ENCODE results near the gene NKD2. TPM values are rescaled to one million over a fixed set of nuclear protein-coding genes. Genes with fewer than 3 reads are reported as not detected.

The NKD2 gene
- total and polyA plus RNA-seq, 8 donors = 1.8 to 13.6 (median 7.9) TPM; not detected in 2

DNA sequence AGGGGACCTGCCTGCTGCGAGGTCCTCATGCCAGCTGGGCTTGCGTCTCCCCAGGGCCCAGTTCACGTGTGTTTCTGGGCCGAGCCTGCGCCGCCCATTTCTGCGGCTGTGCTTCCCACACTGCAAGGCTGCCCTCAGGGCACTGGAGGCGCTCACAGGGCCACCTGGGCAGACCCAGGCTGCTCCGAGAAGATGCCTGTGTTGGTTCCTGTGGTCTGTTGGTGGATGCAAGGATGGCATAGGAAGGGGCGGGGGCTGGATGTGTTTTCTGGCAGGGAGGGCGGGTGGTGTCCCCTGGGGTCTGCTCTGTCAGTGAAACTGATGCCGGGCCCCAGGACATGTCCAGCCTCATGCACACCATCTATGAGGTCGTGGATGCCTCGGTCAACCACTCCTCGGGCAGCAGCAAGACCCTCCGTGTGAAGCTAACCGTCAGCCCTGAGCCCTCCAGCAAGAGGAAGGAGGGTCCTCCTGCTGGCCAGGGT lies 25.9 kb downstream of the NKD2 start:
- DNase-seq = no peak
- H3K9me3 ChIP-seq = no peaks in the 10 kb centered on the region
- intact Hi-C loops (cut with DNase I; ENCODE audit: low total_unique reads) = no loop called here
- H3K36me3 ChIP-seq = no peaks in the 10 kb centered on the region
- no peak overlapping the region for H3K27ac ChIP-seq
- peaks cover 0 to 36% (median 0%) of the 10 kb centered on the region in 3 donors for H3K27me3 ChIP-seq
- no peak overlapping the region for H3K4me3 ChIP-seq
- TF ChIP-seq EP300 (IDR thresholded peaks at IDR 0.05) (no peak), POLR2AphosphoS5 (IDR thresholded peaks at IDR 0.05) (no peak), POLR2A (IDR thresholded peaks at IDR 0.05) (no peak)
- TF ChIP-seq, protein P1, sequence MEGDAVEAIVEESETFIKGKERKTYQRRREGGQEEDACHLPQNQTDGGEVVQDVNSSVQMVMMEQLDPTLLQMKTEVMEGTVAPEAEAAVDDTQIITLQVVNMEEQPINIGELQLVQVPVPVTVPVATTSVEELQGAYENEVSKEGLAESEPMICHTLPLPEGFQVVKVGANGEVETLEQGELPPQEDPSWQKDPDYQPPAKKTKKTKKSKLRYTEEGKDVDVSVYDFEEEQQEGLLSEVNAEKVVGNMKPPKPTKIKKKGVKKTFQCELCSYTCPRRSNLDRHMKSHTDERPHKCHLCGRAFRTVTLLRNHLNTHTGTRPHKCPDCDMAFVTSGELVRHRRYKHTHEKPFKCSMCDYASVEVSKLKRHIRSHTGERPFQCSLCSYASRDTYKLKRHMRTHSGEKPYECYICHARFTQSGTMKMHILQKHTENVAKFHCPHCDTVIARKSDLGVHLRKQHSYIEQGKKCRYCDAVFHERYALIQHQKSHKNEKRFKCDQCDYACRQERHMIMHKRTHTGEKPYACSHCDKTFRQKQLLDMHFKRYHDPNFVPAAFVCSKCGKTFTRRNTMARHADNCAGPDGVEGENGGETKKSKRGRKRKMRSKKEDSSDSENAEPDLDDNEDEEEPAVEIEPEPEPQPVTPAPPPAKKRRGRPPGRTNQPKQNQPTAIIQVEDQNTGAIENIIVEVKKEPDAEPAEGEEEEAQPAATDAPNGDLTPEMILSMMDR (IDR thresholded peaks at IDR 0.05) = no peak
- no peaks in the 10 kb centered on the region for H3K4me1 ChIP-seq
- WGBS, 5 donors = 89 to 97% (median 93%) methylated on average over 12 to 17 of the region's 17 CpGs

DNA sequence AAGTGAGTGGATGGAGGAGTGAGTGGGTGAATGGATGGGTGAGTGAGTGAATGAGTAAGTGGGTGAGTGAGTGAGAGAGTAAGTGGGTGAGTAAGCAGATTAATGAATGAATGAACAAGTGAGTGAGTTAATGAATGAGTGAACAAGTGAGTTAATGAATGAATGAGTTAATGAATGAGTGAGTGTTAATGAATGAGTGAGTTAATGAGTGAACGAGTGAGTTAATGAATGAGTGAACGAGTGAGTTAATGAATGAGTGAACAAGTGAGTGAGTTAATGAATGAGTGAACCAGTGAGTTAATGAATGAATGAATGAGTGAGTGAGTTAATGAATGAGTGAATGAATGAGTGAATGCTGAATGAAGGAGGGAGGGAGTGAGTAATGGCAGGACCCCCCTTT lies 26.4 kb downstream of the NKD2 start:
- 82 to 98% (median 90%) methylated on average over 2 of the region's 2 CpGs for WGBS, 5 donors
- DNase-seq = no peak
- H3K4me1 ChIP-seq = no peaks in the 10 kb centered on the region
- no peaks in the 10 kb centered on the region for H3K9me3 ChIP-seq
- intact Hi-C loops (cut with DNase I; ENCODE audit: low total_unique reads) = no loop called here
- TF ChIP-seq, protein P1 (IDR thresholded peaks at IDR 0.05) = no peak
- TF ChIP-seq EP300 (IDR thresholded peaks at IDR 0.05) = no peak
- no peak for TF ChIP-seq POLR2AphosphoS5 (IDR thresholded peaks at IDR 0.05)
- no peak for TF ChIP-seq POLR2A (IDR thresholded peaks at IDR 0.05)
- no peak overlapping the region for H3K4me3 ChIP-seq
- H3K27me3 ChIP-seq = peaks cover 0 to 31% (median 0%) of the 10 kb centered on the region in 3 donors
- no peak overlapping the region for H3K27ac ChIP-seq
- no peaks in the 10 kb centered on the region for H3K36me3 ChIP-seq

DNA sequence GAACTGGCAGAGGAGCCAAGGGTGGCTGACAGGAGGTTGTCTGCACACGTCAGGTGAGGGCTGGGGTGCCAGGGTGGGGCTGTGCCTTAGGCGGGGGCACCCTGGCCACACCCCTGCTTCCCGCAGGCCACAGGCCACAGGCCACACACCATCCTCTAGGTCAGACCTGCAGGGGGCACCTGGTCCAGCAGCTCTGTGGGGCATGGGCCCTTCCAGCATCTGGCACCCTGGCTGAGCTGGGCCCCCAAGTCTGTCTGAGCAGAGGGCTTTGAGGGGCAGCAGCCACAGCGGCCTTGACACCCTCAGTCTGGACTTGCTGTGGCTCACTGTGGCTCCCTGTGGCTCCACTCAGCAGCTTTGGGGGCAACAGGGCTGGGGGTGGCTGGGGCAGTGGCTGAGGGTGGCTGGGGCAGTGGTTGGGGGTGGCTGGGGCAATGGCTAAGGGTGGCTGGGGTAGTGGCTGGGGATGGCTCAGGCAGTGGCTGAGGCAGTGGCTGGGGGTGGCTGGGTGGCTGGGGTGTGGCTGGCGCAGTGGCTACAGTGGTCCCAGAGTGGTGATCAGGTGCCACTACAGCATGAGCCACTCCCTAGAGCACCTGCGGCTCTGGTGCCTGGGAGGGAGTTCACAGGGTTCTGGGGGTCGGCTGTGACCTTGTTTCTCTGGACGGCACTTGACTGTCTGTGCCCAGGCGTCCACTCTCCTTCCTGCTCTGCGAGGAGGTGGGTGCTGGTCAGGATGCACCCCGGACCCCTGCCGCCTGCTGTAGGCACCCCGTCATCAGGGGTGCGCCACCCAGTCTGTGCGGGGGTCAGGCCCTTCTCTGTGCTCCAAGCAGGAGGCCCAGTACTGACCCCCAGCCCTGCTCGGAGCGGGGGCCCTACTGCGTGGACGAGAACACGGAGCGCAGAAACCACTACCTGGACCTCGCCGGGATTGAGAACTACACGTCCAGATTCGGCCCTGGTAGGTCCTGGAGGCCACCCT lies 27.1 kb downstream of the NKD2 start:
- intact Hi-C loops (cut with DNase I; ENCODE audit: low total_unique reads) = no loop called here
- 85 to 94% (median 93%) methylated on average over 15 to 25 of the region's 25 CpGs for WGBS, 5 donors
- H3K4me3 ChIP-seq = no peak overlapping the region

DNA sequence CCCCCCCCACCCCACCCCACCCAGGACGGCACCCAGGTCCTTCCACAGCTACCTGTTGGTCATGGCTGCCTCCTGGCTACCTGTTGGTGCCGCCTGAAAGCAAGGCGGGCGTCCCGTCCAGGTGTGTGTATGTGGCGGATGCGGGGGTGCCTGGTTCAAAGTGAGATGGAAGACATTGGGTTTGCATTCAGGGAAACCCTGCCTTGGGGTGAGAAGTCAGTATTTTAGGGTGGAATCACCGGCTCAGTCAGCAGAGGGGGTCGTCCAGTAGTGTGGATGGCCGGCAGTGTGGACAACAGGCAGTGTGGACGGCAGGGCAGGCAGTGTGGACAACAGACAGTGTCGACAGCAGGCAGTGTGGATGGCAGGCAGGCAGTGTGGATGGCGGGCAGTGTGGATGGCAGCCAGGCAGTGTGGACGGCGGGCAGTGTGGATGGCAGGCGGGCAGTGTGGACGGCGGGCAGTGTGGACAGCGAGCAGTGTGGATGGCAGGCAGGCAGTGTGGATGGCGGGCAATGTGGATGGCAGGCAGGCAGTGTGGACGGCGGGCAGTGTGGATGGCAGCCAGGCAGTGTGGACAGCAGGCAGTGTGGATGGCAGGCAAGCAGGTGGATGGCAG lies 28.0 kb downstream of the NKD2 start:
- 79 to 90% (median 88%) methylated on average over 21 to 22 of the region's 22 CpGs for WGBS, 5 donors
- no peak overlapping the region for H3K27ac ChIP-seq
- H3K36me3 ChIP-seq = no peaks in the 10 kb centered on the region
- no peaks in the 10 kb centered on the region for H3K9me3 ChIP-seq
- H3K4me3 ChIP-seq = no peak overlapping the region
- peaks cover 0 to 15% (median 0%) of the 10 kb centered on the region in 3 donors for H3K27me3 ChIP-seq
- intact Hi-C loops (cut with DNase I; ENCODE audit: low total_unique reads) = no loop called here
- no peaks in the 10 kb centered on the region for H3K4me1 ChIP-seq
- DNase-seq = no peak
- TF ChIP-seq, protein P1 (IDR thresholded peaks at IDR 0.05) = no peak
- TF ChIP-seq EP300 (IDR thresholded peaks at IDR 0.05) (no peak), POLR2AphosphoS5 (IDR thresholded peaks at IDR 0.05) (no peak), POLR2A (IDR thresholded peaks at IDR 0.05) (no peak)

More for the DNA sequence above, 27.1 kb downstream of the NKD2 start:
- H3K27ac ChIP-seq = no peak overlapping the region
- no peaks in the 10 kb centered on the region for H3K4me1 ChIP-seq
- H3K36me3 ChIP-seq = no peaks in the 10 kb centered on the region
- peaks cover 0 to 24% (median 0%) of the 10 kb centered on the region in 3 donors for H3K27me3 ChIP-seq
- TF ChIP-seq POLR2AphosphoS5 (IDR thresholded peaks at IDR 0.05) = no peak
- TF ChIP-seq, protein P1 (IDR thresholded peaks at IDR 0.05) = no peak
- no peak for TF ChIP-seq POLR2A (IDR thresholded peaks at IDR 0.05)
- no peak for TF ChIP-seq EP300 (IDR thresholded peaks at IDR 0.05)
- no peaks in the 10 kb centered on the region for H3K9me3 ChIP-seq
- DNase-seq = no peak
